Posterior cingulate gyrus (tissue), 11 donors: ENCODE data around the gene CMTM1.
"Not testable (repeated sequence)": the region's sequence is repeated elsewhere in the genome, so short reads cannot be mapped to it uniquely, and the experiment has no call there.

Experiments
- DNase-seq, 10 donors: peaks; one replicate each; pipeline versions ENCODE4 v3.0.0 to v3.0.0-alpha.2; 2020 to 2021; ENCODE audit warnings: mixed read lengths in 3 of 10
- intact Hi-C: fragments of 100-400 bp; cut with DNase I; formaldehyde crosslinking; loops from one replicate; pipeline ENCODE4 v1.15.1; 2023

The CMTM1 gene

DNA sequence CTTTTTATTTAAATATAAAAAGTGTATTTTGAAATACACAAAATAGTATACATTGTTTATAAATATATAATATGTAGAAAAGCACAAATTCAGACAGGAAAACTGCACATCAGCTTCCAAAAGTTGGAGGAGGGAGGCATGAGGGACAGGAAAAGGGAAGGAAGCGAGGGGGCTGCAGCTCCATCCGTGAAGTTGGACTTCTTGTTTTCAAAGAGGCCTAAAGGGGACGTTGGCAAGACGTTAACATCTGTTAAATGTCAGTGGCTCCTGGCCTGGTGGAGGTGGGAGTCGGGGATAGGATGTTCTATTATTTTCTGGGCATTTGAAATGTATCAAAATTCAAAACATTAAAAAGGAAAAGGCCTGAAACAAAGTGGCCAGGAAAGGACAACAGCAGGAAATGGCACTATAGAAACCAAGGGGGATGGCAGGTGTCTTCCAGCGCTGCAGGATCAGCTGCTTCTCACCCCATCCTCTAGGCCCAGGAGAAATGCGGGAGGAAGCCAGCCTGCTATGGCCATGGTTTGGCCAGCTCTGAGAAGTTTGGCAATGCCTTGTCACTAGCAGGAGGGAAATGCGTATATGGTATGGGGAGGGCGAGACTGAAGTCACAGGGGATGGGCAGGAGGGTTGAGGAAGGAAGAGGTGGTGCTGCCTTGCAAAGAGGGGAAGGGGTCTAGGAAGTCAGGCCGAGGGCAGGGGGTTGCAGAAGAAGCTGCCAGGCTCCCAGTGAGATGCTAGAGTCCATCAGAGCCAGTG lies 19.4 kb downstream of the CMTM1 start:
- intact Hi-C loops, result no loop called here
- DNase-seq, result no peak

DNA sequence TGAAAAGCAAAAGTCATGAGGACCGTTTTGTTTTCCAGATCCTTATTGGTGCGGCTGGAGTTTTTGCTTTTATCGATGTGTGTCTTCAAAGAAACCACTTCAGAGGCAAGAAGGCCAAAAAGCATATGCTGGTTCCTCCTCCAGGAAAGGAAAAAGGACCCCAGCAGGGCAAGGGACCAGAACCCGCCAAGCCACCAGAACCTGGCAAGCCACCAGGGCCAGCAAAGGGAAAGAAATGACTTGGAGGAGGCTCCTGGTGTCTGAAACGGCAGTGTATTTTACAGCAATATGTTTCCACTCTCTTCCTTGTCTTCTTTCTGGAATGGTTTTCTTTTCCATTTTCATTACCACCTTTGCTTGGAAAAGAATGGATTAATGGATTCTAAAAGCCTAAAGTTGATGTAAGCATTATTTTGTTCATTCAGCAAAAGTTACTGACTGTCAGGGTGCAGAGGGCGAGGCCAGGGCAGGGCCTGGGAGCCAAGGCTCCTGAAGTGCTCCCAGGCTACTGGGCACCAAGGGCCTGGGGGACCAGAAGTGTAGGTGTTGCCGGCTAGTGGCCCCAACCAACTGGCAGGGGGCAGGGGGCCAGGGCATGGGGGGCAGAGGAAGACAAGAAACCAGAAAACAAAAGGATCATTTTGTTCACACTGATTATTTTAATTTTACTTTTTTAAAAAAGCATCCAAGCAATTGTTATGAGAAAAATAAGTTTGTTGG lies 21.8 kb downstream of the CMTM1 start:
- DNase-seq, result peak in 3 of 10 donors; percentile 15 to 79 (median 69)
- intact Hi-C loops, result loop anchor here (2.0 kb wide), 1 partner anchor 181 kb away; no protein-coding TSS in a partner anchor

DNA sequence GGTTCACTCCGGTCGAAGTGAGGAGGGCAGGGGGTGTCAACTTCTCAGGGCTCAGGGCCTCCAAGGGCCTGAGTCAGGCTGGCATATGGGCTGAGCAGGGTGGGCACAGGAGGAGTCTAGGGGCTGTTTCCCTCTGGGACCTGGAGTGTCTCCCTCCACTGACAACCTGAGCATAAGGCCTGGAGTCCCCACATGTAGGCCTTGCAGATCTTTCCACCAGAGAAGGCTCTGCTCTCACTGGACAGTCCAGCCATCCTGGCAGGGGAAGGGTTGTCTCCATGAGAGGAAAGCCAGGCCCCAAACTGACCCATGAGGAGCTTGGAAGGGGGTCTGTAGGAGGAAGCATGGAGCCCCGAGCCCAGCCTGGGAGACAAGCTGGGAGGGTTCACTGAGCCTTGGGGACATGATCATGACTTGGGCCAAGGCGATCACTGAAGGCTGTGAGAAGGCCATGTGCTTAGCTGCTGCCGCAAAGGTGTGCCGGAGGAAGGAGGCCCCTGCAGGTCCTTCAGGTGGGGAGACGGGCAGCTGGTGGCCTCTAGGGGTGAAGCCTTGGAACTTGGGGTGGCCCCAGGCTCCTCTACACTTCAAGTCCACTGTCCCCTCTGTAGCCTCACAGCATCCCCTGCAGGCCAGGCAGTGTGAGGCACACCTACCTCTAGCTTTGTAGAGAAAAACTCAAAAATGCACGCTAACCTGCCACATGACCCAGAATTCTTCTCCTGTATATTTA lies 22.9 kb downstream of the CMTM1 start:
- DNase-seq, result peak in 6 of 10 donors; percentile 15 to 89 (median 42)
- intact Hi-C loops, result loop anchor here (2.0 kb wide), 1 partner anchor 182 kb away; no protein-coding TSS in a partner anchor

- no peak for DNase-seq
- intact Hi-C loops, result no loop called here
Measured at GRCh38 chr16:66590322-66590721, 24.1 kb downstream of the CMTM1 start.

- no peak for DNase-seq
- intact Hi-C loops, result no loop called here
Measured at GRCh38 chr16:66591018-66591417, 24.8 kb downstream of the CMTM1 start.

DNA sequence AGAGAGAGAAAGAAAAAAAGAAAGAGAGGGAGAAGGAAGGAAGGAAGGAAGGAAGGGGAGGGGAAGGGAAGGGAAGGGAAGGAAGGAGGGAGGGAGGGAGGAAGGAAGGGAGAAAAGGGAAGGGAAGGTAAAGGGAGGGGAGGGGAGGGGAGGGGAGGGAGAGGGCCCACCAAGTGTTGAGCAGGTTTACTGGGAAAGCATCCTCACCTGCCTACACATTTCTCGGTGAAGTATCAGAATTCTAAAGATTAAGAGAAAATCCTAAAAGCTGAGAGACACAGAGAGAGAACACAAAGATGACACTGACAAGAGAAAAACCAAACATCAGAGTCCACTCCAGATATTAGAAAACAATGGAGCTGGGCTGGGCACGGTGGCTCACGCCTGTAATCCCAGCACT lies 26.0 kb downstream of the CMTM1 start:
- DNase-seq, result no peak
- intact Hi-C loops, result no loop called here

GRCh38 chr16:66592814-66593213 lies 26.6 kb downstream of the CMTM1 start:
- intact Hi-C loops, result no loop called here
- no peak for DNase-seq

- no peak for DNase-seq
- intact Hi-C loops, result no loop called here
Measured at GRCh38 chr16:66594739-66595138, 28.5 kb downstream of the CMTM1 start.

DNA sequence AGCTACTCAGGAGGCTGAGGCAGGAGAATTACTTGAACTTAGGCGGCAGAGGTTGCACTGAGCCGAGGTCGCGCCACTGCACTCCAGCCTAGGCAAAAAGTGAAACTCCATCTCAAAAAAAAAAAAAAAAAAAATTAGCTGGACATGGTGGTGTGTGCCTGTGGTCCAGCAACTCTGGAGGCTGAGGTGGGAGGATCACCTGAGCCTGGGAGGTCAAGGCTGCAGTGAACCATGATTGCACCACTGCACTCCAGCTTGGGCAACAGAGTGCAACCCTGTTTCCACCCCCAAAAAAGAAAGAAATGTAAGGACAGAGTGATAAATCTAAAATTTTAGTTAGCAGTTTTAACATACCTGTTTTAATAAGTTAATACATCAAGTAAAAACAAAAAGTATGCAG lies 30.3 kb downstream of the CMTM1 start:
- intact Hi-C loops, DNase-seq: not testable (repeated sequence)

DNA sequence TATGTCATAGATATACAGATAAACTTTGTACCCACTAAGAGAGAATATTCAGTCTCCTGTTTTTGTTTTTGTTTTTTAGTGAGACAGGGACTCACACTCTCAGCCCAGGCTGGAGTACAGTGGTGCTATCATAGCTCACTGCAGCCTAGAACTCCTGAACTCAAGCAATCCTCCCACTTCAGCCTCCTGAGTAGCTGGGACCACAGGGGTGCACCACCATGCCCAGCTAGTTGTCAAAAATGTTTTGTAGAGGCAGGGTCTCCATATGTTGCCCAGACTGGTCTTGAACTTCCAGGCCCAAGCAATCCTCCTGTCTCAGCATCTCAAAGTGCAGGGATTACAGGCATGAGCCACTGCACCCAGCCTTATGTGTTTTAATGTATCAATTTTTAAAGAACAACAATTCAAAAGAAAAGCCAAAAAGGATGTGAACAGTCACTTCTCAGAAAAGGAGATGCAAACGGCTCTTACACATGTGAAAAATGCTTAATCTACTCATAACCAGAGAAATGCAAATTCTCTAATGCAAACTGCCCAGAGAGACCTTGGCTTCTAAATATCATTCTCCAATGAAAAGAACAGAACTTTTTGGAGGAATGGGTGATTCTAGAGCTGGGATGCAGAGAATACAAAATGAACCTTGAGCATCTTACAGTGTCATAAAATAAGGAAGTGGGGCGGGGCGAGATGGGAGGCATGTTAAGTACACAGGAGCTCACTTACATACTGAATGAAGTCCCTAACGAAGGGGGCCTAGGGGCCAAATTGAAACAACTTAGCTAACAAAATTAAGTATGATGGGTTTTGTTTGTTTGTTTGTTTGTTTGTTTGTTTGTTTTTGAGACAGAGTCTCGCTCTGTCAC lies 31.0 kb downstream of the CMTM1 start:
- intact Hi-C loops, result no loop called here
- DNase-seq, result no peak

DNA sequence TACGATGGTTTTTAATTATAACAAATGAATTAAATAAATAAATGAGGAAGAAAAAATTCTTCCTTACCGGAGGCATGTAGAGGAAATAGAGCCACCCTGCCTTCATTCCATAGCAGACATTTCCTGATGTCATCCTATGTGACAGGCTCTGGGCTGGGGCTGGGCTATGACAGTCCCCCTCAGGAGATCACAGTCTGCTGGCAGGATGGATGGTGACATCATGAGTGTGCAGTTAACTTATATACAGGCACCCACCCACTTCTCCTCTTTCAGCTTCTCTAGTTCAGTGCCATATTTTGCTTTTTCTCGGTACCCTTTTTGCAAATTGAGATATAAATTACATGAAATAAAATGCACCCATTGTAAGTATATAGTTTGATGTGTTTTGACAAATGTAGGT lies 31.9 kb downstream of the CMTM1 start:
- DNase-seq, result no peak
- intact Hi-C loops, result no loop called here

- intact Hi-C loops, result loop anchor here (5.0 to 10.0 kb wide), 2 partner anchors 85 to 192 kb away; no protein-coding TSS in a partner anchor
Measured at GRCh38 chr16:66599726-66600125, 33.5 kb downstream of the CMTM1 start.

DNA sequence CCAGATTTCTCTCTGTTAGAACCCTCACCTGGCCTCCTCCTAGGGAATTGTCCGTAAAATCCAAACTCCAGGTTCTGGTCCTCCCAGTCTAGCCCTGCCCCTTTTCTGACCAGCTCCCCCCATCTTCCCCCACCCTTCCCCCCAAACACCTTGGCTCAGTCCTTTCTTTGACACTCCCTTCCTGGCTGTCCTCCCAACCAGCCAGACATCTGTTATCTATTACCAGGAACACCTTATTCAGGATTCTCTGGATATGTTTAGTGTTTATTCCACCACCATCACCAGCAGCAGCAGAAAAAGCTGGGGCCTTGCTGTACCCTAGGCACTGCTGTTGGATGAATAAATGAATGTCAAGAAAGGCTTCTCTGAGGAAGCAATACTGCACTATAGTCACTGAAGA lies 34.2 kb downstream of the CMTM1 start:
- intact Hi-C loops, result loop anchor here (5.0 to 10.0 kb wide), 2 partner anchors 86 to 193 kb away; no protein-coding TSS in a partner anchor
- DNase-seq, result no peak

More at GRCh38 chr16:66599726-66600125, 33.5 kb downstream of the CMTM1 start:
- no peak for DNase-seq

GRCh38 chr16:66601471-66601870 lies 35.2 kb downstream of the CMTM1 start:
- intact Hi-C loops, result loop anchor here (5.0 to 10.0 kb wide), 2 partner anchors 87 to 194 kb away; no protein-coding TSS in a partner anchor
- no peak for DNase-seq

GRCh38 chr16:66603537-66604375 lies 37.5 kb downstream of the CMTM1 start:
- intact Hi-C loops, result loop anchor here (5.0 to 10.0 kb wide), 2 partner anchors 89 to 196 kb away; no protein-coding TSS in a partner anchor
- DNase-seq, result peak in 2 of 10 donors; percentile 87 to 91

GRCh38 chr16:66604376-66605176 lies 38.3 kb downstream of the CMTM1 start, which contains the start of gene CMTM3:
TSS of gene CMTM3 (plus strand) at chr16:66604704. CDS start at chr16:66604806, 102 bp downstream.
- DNase-seq, result peak in 4 of 10 donors; percentile 52 to 90 (median 68)
- intact Hi-C loops, result loop anchor here (5.0 to 10.0 kb wide), 2 partner anchors 90 to 197 kb away; no protein-coding TSS in a partner anchor

- intact Hi-C loops, result loop anchor here (10.0 kb wide), 1 partner anchor 91 kb away; no protein-coding TSS in a partner anchor
- DNase-seq, result peak in 3 of 10 donors; percentile 26 to 84 (median 76)
Measured at GRCh38 chr16:66605177-66605978, 39.1 kb downstream of the CMTM1 start.
